OCI-LY1 (cell line): ENCODE measurements around the gene RIPK4.

Source experiments
- H2AFZ ChIP-seq: fragments of 200-600 bp; sonication (generic), shearing (Covaris generic); 2 replicates; pipeline ENCODE4 v1.6.0; 2014; ENCODE audit warnings: antibody characterized with exemption, mild to moderate bottlenecking, low read length
- H3F3A ChIP-seq: fragments of 200-600 bp; sonication (generic), shearing (Covaris generic); 2 replicates; pipeline ENCODE4 v1.6.0; 2014; ENCODE audit warnings: mild to moderate bottlenecking, antibody characterized with exemption, low read length, moderate library complexity; ENCODE audit not compliant: insufficient read depth
- H3K27ac ChIP-seq: fragments of 200-600 bp; sonication (generic); 2 replicates; pipeline ENCODE4 v1.5.1; 2014; ENCODE audit warnings: low read length, mixed run types, mild to moderate bottlenecking, low read depth; ENCODE audit not compliant: poor library complexity, severe bottlenecking
- H3K27me3 ChIP-seq: fragments of 200-600 bp; sonication (generic); 2 replicates; pipeline ENCODE4 v1.6.0; 2014; ENCODE audit warnings: antibody characterized with exemption, mild to moderate bottlenecking, low read length, moderate library complexity; ENCODE audit not compliant: insufficient read depth
- H3K36me3 ChIP-seq: fragments of 200-600 bp; sonication (generic); 2 replicates; pipeline ENCODE4 v1.6.1; 2014; ENCODE audit warnings: mild to moderate bottlenecking, antibody characterized with exemption, low read length, moderate library complexity, mixed read lengths; ENCODE audit not compliant: insufficient read depth
- H3K4me1 ChIP-seq: fragments of 200-600 bp; sonication (generic); 2 replicates; pipeline ENCODE4 v1.5.1; 2014; ENCODE audit warnings: mild to moderate bottlenecking, low read length, moderate library complexity; ENCODE audit not compliant: insufficient read depth, severe bottlenecking
- H3K4me2 ChIP-seq: fragments of 200-600 bp; sonication (generic), shearing (Covaris generic); 2 replicates; pipeline ENCODE4 v1.6.1; 2014; ENCODE audit warnings: low read length
- H3K4me3 ChIP-seq: fragments of 200-600 bp; sonication (generic); 2 replicates; pipeline ENCODE4 v1.5.1; 2014; ENCODE audit warnings: low read length, low read depth, mild to moderate bottlenecking, mixed read lengths; ENCODE audit not compliant: poor library complexity, severe bottlenecking
- H3K79me2 ChIP-seq: fragments of 200-600 bp; shearing (Covaris generic); 2 replicates; pipeline ENCODE4 v1.6.1; 2016; ENCODE audit warnings: mixed run types, low read length, mixed read lengths; ENCODE audit not compliant: insufficient read depth
- H3K9ac ChIP-seq: fragments of 200-600 bp; sonication (generic), shearing (Covaris generic); 2 replicates; pipeline ENCODE4 v1.6.1; 2014; ENCODE audit warnings: mild to moderate bottlenecking, low read length, mixed read lengths
- H3K9me2 ChIP-seq: fragments of 200-600 bp; sonication (generic), shearing (Covaris generic); 2 replicates; pipeline ENCODE4 v1.6.1; 2014; ENCODE audit warnings: low read depth, mild to moderate bottlenecking, low read length, mixed read lengths
- H3K9me3 ChIP-seq: fragments of 200-600 bp; shearing (Covaris generic); 2 replicates; pipeline ENCODE4 v1.6.1; 2014; ENCODE audit warnings: low read length, mixed read lengths
- H4K20me1 ChIP-seq: fragments of 200-600 bp; sonication (generic), shearing (Covaris generic); 2 replicates; pipeline ENCODE4 v1.6.0; 2016; ENCODE audit warnings: mild to moderate bottlenecking, low read length; ENCODE audit not compliant: insufficient read depth
- EZH2 ChIP-seq: fragments of 200-600 bp; sonication (generic), shearing (Covaris generic); IDR thresholded peaks from 2 replicates; pipeline ENCODE4 v1.8.0; 2017; ENCODE audit warnings: borderline replicate concordance, mixed run types, mild to moderate bottlenecking, antibody characterized with exemption, low read length, moderate library complexity, mixed read lengths
- TF ChIP-seq, protein P1 (sequence below): fragments of 200-600 bp; sonication (generic), shearing (Covaris generic); IDR thresholded peaks from 2 replicates; pipeline ENCODE4 v1.5.1; 2017; ENCODE audit warnings: mild to moderate bottlenecking, antibody characterized with exemption, low read length, moderate library complexity, mixed read lengths

Gene RIPK4

DNA sequence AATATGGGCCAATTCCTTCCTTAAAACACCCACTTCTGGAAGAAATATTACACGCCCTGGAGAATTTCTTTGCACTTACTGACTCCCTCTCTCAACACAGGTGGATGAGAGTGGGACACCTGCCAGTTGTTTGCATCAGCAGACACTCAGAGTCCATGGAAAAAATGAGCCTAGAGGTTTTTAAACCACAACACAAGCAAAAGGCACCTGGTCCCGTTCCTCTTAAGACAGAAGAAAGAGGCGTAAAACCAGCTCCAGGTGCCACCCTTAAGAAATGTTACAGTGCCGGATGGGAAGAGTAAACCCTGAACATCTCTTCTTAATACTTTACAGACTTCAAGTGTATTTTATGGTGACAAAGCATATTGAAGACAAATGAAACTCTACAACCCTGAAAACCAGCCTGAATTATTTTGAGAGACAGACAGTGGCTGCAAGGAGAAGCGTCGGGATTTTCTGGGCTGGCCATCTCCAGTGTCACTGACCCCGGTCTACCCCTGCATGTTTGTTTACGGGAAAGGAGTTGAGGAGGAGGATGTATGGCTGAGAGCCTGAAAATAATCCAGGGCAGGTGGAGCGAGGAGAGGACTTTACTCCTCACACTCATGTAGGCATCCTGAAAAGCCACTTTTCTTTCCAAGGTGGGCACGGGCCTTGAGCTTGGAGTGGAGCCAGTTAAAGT is 7.8 kb upstream of the RIPK4 start:
- H3K4me3 ChIP-seq = no peak overlapping the region
- no peaks in the 10 kb centered on the region for H3K9me2 ChIP-seq
- no peak overlapping the region for H2AFZ ChIP-seq
- H3K9ac ChIP-seq = no peak overlapping the region
- no peaks in the 10 kb centered on the region for H3K79me2 ChIP-seq
- 0 out of 2 replicates have a peak, but pooled peaks cover 10% of the 10 kb centered on the region for H3K27me3 ChIP-seq
- H3K27ac ChIP-seq = no peak overlapping the region
- H3F3A ChIP-seq = no peaks in the 10 kb centered on the region
- no peaks in the 10 kb centered on the region for H3K4me1 ChIP-seq
- no peak overlapping the region for H3K4me2 ChIP-seq
- no peaks in the 10 kb centered on the region for H3K36me3 ChIP-seq
- no peak for TF ChIP-seq EZH2
- TF ChIP-seq, protein P1, sequence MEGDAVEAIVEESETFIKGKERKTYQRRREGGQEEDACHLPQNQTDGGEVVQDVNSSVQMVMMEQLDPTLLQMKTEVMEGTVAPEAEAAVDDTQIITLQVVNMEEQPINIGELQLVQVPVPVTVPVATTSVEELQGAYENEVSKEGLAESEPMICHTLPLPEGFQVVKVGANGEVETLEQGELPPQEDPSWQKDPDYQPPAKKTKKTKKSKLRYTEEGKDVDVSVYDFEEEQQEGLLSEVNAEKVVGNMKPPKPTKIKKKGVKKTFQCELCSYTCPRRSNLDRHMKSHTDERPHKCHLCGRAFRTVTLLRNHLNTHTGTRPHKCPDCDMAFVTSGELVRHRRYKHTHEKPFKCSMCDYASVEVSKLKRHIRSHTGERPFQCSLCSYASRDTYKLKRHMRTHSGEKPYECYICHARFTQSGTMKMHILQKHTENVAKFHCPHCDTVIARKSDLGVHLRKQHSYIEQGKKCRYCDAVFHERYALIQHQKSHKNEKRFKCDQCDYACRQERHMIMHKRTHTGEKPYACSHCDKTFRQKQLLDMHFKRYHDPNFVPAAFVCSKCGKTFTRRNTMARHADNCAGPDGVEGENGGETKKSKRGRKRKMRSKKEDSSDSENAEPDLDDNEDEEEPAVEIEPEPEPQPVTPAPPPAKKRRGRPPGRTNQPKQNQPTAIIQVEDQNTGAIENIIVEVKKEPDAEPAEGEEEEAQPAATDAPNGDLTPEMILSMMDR = no peak
- H3K9me3 ChIP-seq = no peaks in the 10 kb centered on the region
- no peaks in the 10 kb centered on the region for H4K20me1 ChIP-seq

DNA sequence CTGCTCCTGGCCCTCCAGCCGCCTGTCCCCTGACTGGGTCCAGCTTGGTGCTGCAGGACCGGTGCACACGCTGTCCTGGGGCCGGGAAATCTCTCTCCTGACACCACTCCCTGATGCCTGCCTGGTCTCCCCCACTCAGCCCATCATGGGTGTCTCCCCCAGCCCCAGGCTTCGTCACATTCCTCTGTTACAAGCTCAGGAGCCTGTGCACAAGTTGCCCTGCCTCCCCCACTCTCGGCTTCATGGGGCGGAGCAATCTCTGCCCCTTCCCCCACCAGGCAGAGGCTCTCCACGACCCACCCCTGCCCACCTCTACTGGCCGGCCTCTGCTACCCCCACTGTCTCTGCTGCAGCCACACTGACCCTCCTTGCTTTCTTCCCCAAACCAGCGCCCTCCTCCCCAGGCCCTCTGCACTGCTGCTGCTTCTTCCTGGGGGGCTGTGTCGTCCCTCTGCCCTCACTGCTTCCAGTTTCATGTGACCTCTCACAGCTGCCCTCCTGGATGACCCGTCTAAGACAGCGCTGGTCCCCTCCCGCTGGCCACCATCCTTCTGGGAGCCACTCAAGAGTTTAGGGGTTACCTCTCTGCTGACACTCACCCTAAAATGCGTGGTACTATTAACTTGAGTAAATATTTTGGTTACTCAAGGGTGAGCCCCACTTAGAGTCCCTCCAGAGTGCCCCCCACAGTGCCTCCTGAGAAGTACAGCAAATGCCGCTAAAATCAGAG is 5.7 kb upstream of the RIPK4 start:
- 0 out of 2 replicates have a peak, but pooled peaks cover 10% of the 10 kb centered on the region for H3K27me3 ChIP-seq
- H3K9me2 ChIP-seq = no peaks in the 10 kb centered on the region
- H3K9ac ChIP-seq = no peak overlapping the region
- H3K79me2 ChIP-seq = no peaks in the 10 kb centered on the region
- H3K27ac ChIP-seq = no peak overlapping the region
- no peaks in the 10 kb centered on the region for H3K9me3 ChIP-seq
- no peaks in the 10 kb centered on the region for H3K36me3 ChIP-seq
- no peaks in the 10 kb centered on the region for H3K4me1 ChIP-seq
- H4K20me1 ChIP-seq = no peaks in the 10 kb centered on the region
- no peak overlapping the region for H2AFZ ChIP-seq
- no peak overlapping the region for H3K4me2 ChIP-seq
- H3K4me3 ChIP-seq = no peak overlapping the region
- TF ChIP-seq EZH2 = no peak
- TF ChIP-seq, protein P1 = no peak
- no peaks in the 10 kb centered on the region for H3F3A ChIP-seq

DNA sequence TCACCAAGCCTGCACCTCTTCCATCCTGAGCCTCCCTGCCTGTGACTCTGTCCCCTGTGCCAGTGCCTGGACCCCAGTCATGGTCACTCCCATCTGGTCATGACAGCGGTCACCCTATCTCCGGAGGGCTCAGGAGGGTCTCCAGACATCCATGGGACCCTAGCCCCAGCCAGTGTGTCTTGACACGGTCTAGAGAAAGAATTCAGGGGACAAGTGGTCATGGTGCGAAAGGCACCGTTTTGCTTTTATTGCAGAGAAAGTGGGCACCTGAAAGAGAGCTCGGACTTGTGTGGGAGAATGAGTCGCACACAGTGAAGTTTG is 4.7 kb upstream of the RIPK4 start:
- Histone ChIP-seq H3K4me2 (no peak overlapping the region), H3F3A (no peaks in the 10 kb centered on the region), H4K20me1 (no peaks in the 10 kb centered on the region), H3K9me3 (no peaks in the 10 kb centered on the region), H3K4me1 (no peaks in the 10 kb centered on the region), H3K27me3 (0 out of 2 replicates have a peak, but pooled peaks cover 10% of the 10 kb centered on the region), H3K79me2 (no peaks in the 10 kb centered on the region), H3K27ac (no peak overlapping the region), H3K36me3 (no peaks in the 10 kb centered on the region), H3K4me3 (no peak overlapping the region), H3K9me2 (no peaks in the 10 kb centered on the region), H3K9ac (no peak overlapping the region), H2AFZ (no peak overlapping the region)
- TF ChIP-seq EZH2 = no peak
- TF ChIP-seq, protein P1 = no peak
